ENCODE measurements around the gene C4orf46.
"Not testable (repeated sequence)": the region's sequence is repeated elsewhere in the genome, so short reads cannot be mapped to it uniquely, and the experiment has no call there.

C4orf46 gene

GRCh38 chr4:158663255-158663654 lies 8.4 kb downstream of the C4orf46 start:
- not testable (repeated sequence) for DNase-seq (ENCODE audit: low spot score); H3K27ac ChIP-seq (replicated peaks; ENCODE audit: low read length); H3K23ac ChIP-seq (ENCODE audit: low read depth, low read length, poor library complexity); H3K4me2 ChIP-seq (ENCODE audit: insufficient read depth, low read length, poor library complexity, severe bottlenecking); H2BK5ac ChIP-seq (ENCODE audit: low read length); H3K18ac ChIP-seq (ENCODE audit: low read length); H3K14ac ChIP-seq (ENCODE audit: low read length); H3K79me1 ChIP-seq (ENCODE audit: low read depth, low read length); H3K4ac ChIP-seq (ENCODE audit: low read length); H2AFZ ChIP-seq (ENCODE audit: low read length); H2BK12ac ChIP-seq (ENCODE audit: low read length); H4K91ac ChIP-seq (ENCODE audit: low read depth, low read length, poor library complexity); H2BK120ac ChIP-seq (ENCODE audit: low read depth, low read length); H2BK15ac ChIP-seq (ENCODE audit: low read length); H3K9ac ChIP-seq (ENCODE audit: low read depth, low read length, poor library complexity); H3K4me3 ChIP-seq (ENCODE audit: low read length in 2 of 2); H4K8ac ChIP-seq (ENCODE audit: low read depth, low read length); H3K9me3 ChIP-seq (replicated peaks in 1 of 2; ENCODE audit: control insufficient read depth in 2 of 2, insufficient read depth in 1 of 2, low read depth in 1 of 2, low read length in 2 of 2); H3K4me1 ChIP-seq (ENCODE audit: control insufficient read depth in 2 of 2, insufficient read depth in 1 of 2, low read depth in 1 of 2, low read length in 2 of 2); H2AK5ac ChIP-seq (ENCODE audit: low read depth, low read length); H3K27me3 ChIP-seq (ENCODE audit: control insufficient read depth in 3 of 3, insufficient read depth in 3 of 3, low read depth in 1 of 3, low read length in 3 of 3)
- WGBS, 2 donors (ENCODE audit: extremely low coverage in 2 of 2, insufficient read length in 2 of 2, insufficient replicate concordance in 1 of 2), result no CpG with 5 or more reads among the region's 4 CpGs
- peaks cover 3 to 36% of the 10 kb centered on the region in 2 donors for H3K36me3 ChIP-seq (replicated peaks in 1 of 2; ENCODE audit: control insufficient read depth in 2 of 2, insufficient read depth in 2 of 2, low read length in 2 of 2)

- H3K27me3 ChIP-seq (ENCODE audit: control insufficient read depth in 3 of 3, insufficient read depth in 3 of 3, low read depth in 1 of 3, low read length in 3 of 3), result no peaks in the 10 kb centered on the region
- no CpG with 5 or more reads among the region's 11 CpGs for WGBS, 2 donors (ENCODE audit: extremely low coverage in 2 of 2, insufficient read length in 2 of 2, insufficient replicate concordance in 1 of 2)
- H3K27ac ChIP-seq (replicated peaks; ENCODE audit: low read length), result no peak overlapping the region
These were observed 14.4 kb downstream of the C4orf46 start for GRCh38 chr4:158657291-158657690.

GRCh38 chr4:158656439-158656838 lies 15.2 kb downstream of the C4orf46 start:
- H2BK5ac ChIP-seq (ENCODE audit: low read length), result no peak overlapping the region
- no peak overlapping the region for H4K8ac ChIP-seq (ENCODE audit: low read depth, low read length)
- no peak overlapping the region for H3K4me2 ChIP-seq (ENCODE audit: insufficient read depth, low read length, poor library complexity, severe bottlenecking)
- H3K18ac ChIP-seq (ENCODE audit: low read length), result no peak overlapping the region
- H2BK120ac ChIP-seq (ENCODE audit: low read depth, low read length), result no peak overlapping the region
- H3K14ac ChIP-seq (ENCODE audit: low read length), result no peak overlapping the region
- H3K4me1 ChIP-seq (ENCODE audit: control insufficient read depth in 2 of 2, insufficient read depth in 1 of 2, low read depth in 1 of 2, low read length in 2 of 2), result peaks cover 0 to 3% of the 10 kb centered on the region in 2 donors
- H3K4ac ChIP-seq (ENCODE audit: low read length), result no peak overlapping the region
- no peak overlapping the region for H4K91ac ChIP-seq (ENCODE audit: low read depth, low read length, poor library complexity)
- no peak overlapping the region for H3K23ac ChIP-seq (ENCODE audit: low read depth, low read length, poor library complexity)
- no peak for DNase-seq (ENCODE audit: low spot score)
- H3K36me3 ChIP-seq (replicated peaks in 1 of 2; ENCODE audit: control insufficient read depth in 2 of 2, insufficient read depth in 2 of 2, low read length in 2 of 2), result no peaks in the 10 kb centered on the region
- H3K79me1 ChIP-seq (ENCODE audit: low read depth, low read length), result no peaks in the 10 kb centered on the region
- no peak overlapping the region for H2BK12ac ChIP-seq (ENCODE audit: low read length)
- H2AK5ac ChIP-seq (ENCODE audit: low read depth, low read length), result no peak overlapping the region
- H2AFZ ChIP-seq (ENCODE audit: low read length), result peak overlapping the region; percentile 58
- no peaks in the 10 kb centered on the region for H3K9me3 ChIP-seq (replicated peaks in 1 of 2; ENCODE audit: control insufficient read depth in 2 of 2, insufficient read depth in 1 of 2, low read depth in 1 of 2, low read length in 2 of 2)
- no peak overlapping the region for H3K4me3 ChIP-seq (ENCODE audit: low read length in 2 of 2)
- no peak overlapping the region for H2BK15ac ChIP-seq (ENCODE audit: low read length)
- H3K27me3 ChIP-seq (ENCODE audit: control insufficient read depth in 3 of 3, insufficient read depth in 3 of 3, low read depth in 1 of 3, low read length in 3 of 3), result no peaks in the 10 kb centered on the region
- no CpG with 5 or more reads among the region's 1 CpG for WGBS, 2 donors (ENCODE audit: extremely low coverage in 2 of 2, insufficient read length in 2 of 2, insufficient replicate concordance in 1 of 2)
- no peak overlapping the region for H3K27ac ChIP-seq (replicated peaks; ENCODE audit: low read length)
- H3K9ac ChIP-seq (ENCODE audit: low read depth, low read length, poor library complexity), result no peak overlapping the region

More at GRCh38 chr4:158657291-158657690, 14.4 kb downstream of the C4orf46 start:
- Histone ChIP-seq H3K14ac (ENCODE audit: low read length) (no peak overlapping the region), H2BK5ac (ENCODE audit: low read length) (no peak overlapping the region), H3K4me3 (ENCODE audit: low read length in 2 of 2) (no peak overlapping the region), H2BK12ac (ENCODE audit: low read length) (peak overlapping the region; percentile 82), H2BK15ac (ENCODE audit: low read length) (no peak overlapping the region), H3K4me2 (ENCODE audit: insufficient read depth, low read length, poor library complexity, severe bottlenecking) (no peak overlapping the region), H3K4me1 (ENCODE audit: control insufficient read depth in 2 of 2, insufficient read depth in 1 of 2, low read depth in 1 of 2, low read length in 2 of 2) (peaks cover 0 to 3% of the 10 kb centered on the region in 2 donors), H3K79me1 (ENCODE audit: low read depth, low read length) (no peaks in the 10 kb centered on the region), H2AK5ac (ENCODE audit: low read depth, low read length) (peak overlapping the region; percentile 98), H3K9me3 (replicated peaks in 1 of 2; ENCODE audit: control insufficient read depth in 2 of 2, insufficient read depth in 1 of 2, low read depth in 1 of 2, low read length in 2 of 2) (no peaks in the 10 kb centered on the region), H4K91ac (ENCODE audit: low read depth, low read length, poor library complexity) (no peak overlapping the region), H3K4ac (ENCODE audit: low read length) (no peak overlapping the region), H2AFZ (ENCODE audit: low read length) (peak overlapping the region; percentile 56), H3K36me3 (replicated peaks in 1 of 2; ENCODE audit: control insufficient read depth in 2 of 2, insufficient read depth in 2 of 2, low read length in 2 of 2) (no peaks in the 10 kb centered on the region), H3K23ac (ENCODE audit: low read depth, low read length, poor library complexity) (peak overlapping the region; percentile 43), H2BK120ac (ENCODE audit: low read depth, low read length) (no peak overlapping the region), H3K9ac (ENCODE audit: low read depth, low read length, poor library complexity) (no peak overlapping the region), H3K18ac (ENCODE audit: low read length) (peak overlapping the region; percentile 83), H4K8ac (ENCODE audit: low read depth, low read length) (no peak overlapping the region)
- no peak for DNase-seq (ENCODE audit: low spot score)

GRCh38 chr4:158652920-158653319 lies 18.8 kb downstream of the C4orf46 start:
- Histone ChIP-seq H3K4ac (ENCODE audit: low read length) (no peak overlapping the region), H4K91ac (ENCODE audit: low read depth, low read length, poor library complexity) (no peak overlapping the region), H2BK15ac (ENCODE audit: low read length) (no peak overlapping the region), H3K27ac (replicated peaks; ENCODE audit: low read length) (no peak overlapping the region), H3K4me3 (ENCODE audit: low read length in 2 of 2) (no peak overlapping the region), H3K4me1 (ENCODE audit: control insufficient read depth in 2 of 2, insufficient read depth in 1 of 2, low read depth in 1 of 2, low read length in 2 of 2) (peaks cover 0 to 3% of the 10 kb centered on the region in 2 donors), H3K27me3 (ENCODE audit: control insufficient read depth in 3 of 3, insufficient read depth in 3 of 3, low read depth in 1 of 3, low read length in 3 of 3) (no peaks in the 10 kb centered on the region), H3K9ac (ENCODE audit: low read depth, low read length, poor library complexity) (no peak overlapping the region), H3K36me3 (replicated peaks in 1 of 2; ENCODE audit: control insufficient read depth in 2 of 2, insufficient read depth in 2 of 2, low read length in 2 of 2) (no peaks in the 10 kb centered on the region), H2AK5ac (ENCODE audit: low read depth, low read length) (no peak overlapping the region), H2BK5ac (ENCODE audit: low read length) (no peak overlapping the region), H3K9me3 (replicated peaks in 1 of 2; ENCODE audit: control insufficient read depth in 2 of 2, insufficient read depth in 1 of 2, low read depth in 1 of 2, low read length in 2 of 2) (no peaks in the 10 kb centered on the region), H2BK12ac (ENCODE audit: low read length) (no peak overlapping the region), H2AFZ (ENCODE audit: low read length) (peak overlapping the region; percentile 56), H4K8ac (ENCODE audit: low read depth, low read length) (no peak overlapping the region), H3K18ac (ENCODE audit: low read length) (no peak overlapping the region), H3K4me2 (ENCODE audit: insufficient read depth, low read length, poor library complexity, severe bottlenecking) (no peak overlapping the region), H3K14ac (ENCODE audit: low read length) (no peak overlapping the region), H3K79me1 (ENCODE audit: low read depth, low read length) (no peaks in the 10 kb centered on the region), H3K23ac (ENCODE audit: low read depth, low read length, poor library complexity) (no peak overlapping the region), H2BK120ac (ENCODE audit: low read depth, low read length) (no peak overlapping the region)
- no peak for DNase-seq (ENCODE audit: low spot score)
- no CpG with 5 or more reads among the region's 2 CpGs for WGBS, 2 donors (ENCODE audit: extremely low coverage in 2 of 2, insufficient read length in 2 of 2, insufficient replicate concordance in 1 of 2)
